ENCODE measurements around the gene RGMA.
A peak's percentile ranks its signal among the peaks of the same experiment; 100 is the strongest.

The RGMA gene

GRCh38 chr15:93074599-93074998, 14.4 kb downstream of the RGMA start:
- Mint-ChIP-seq H3K9me3 (no peaks in the 10 kb centered on the region), H3K4me1 (peaks cover 53% of the 10 kb centered on the region), H3K4me3 (peak overlapping the region; percentile 94 to 95 (median 95)), H3K27ac (peak overlapping the region; percentile 14 to 91 (median 85)), H3K27me3 (ENCODE audit: low read depth) (peaks cover 18% of the 10 kb centered on the region), H3K36me3 (ENCODE audit: low read depth) (peaks cover 7% of the 10 kb centered on the region)
- TF ChIP-seq CTCF (IDR thresholded peaks at IDR 0.05; ENCODE audit: unreplicated experiment in 3 of 3), result no peak

- Mint-ChIP-seq H3K27ac (peak overlapping the region; percentile 84 to 91 (median 85)), H3K36me3 (ENCODE audit: low read depth) (peaks cover 7% of the 10 kb centered on the region), H3K4me3 (peak overlapping the region; percentile 94 to 95 (median 95)), H3K4me1 (peaks cover 62% of the 10 kb centered on the region), H3K9me3 (no peaks in the 10 kb centered on the region), H3K27me3 (ENCODE audit: low read depth) (peaks cover 18% of the 10 kb centered on the region)
- TF ChIP-seq CTCF (IDR thresholded peaks at IDR 0.05; ENCODE audit: unreplicated experiment in 3 of 3), result no peak
These were observed 15.5 kb downstream of the RGMA start for GRCh38 chr15:93073465-93073952.

GRCh38 chr15:93072411-93073394, 16.3 kb downstream of the RGMA start:
- no peaks in the 10 kb centered on the region for H3K9me3 Mint-ChIP-seq
- H3K27me3 Mint-ChIP-seq (ENCODE audit: low read depth), result peaks cover 18% of the 10 kb centered on the region
- H3K4me3 Mint-ChIP-seq, result peak overlapping the region; percentile 94 to 95 (median 95)
- no peak for TF ChIP-seq CTCF (IDR thresholded peaks at IDR 0.05; ENCODE audit: unreplicated experiment in 3 of 3)
- H3K27ac Mint-ChIP-seq, result peak overlapping the region; percentile 92 to 98 (median 97)
- H3K36me3 Mint-ChIP-seq (ENCODE audit: low read depth), result peaks cover 7% of the 10 kb centered on the region
- H3K4me1 Mint-ChIP-seq, result peaks cover 70% of the 10 kb centered on the region

GRCh38 chr15:93072011-93072410, 17.0 kb downstream of the RGMA start:
- H3K36me3 Mint-ChIP-seq (ENCODE audit: low read depth), result peaks cover 8% of the 10 kb centered on the region
- H3K27me3 Mint-ChIP-seq (ENCODE audit: low read depth), result peaks cover 17% of the 10 kb centered on the region
- peak overlapping the region; percentile 92 to 98 (median 97) for H3K27ac Mint-ChIP-seq
- no peaks in the 10 kb centered on the region for H3K9me3 Mint-ChIP-seq
- peaks cover 77% of the 10 kb centered on the region for H3K4me1 Mint-ChIP-seq
- no peak for TF ChIP-seq CTCF (IDR thresholded peaks at IDR 0.05; ENCODE audit: unreplicated experiment in 3 of 3)
- H3K4me3 Mint-ChIP-seq, result peak overlapping the region; percentile 94 to 95 (median 94)

GRCh38 chr15:93071469-93071936, 17.5 kb downstream of the RGMA start:
- Mint-ChIP-seq H3K4me3 (peak overlapping the region; percentile 94 to 95 (median 94)), H3K4me1 (peaks cover 81% of the 10 kb centered on the region), H3K9me3 (no peaks in the 10 kb centered on the region), H3K27ac (peak overlapping the region; percentile 92 to 98 (median 97)), H3K36me3 (ENCODE audit: low read depth) (peaks cover 13% of the 10 kb centered on the region), H3K27me3 (ENCODE audit: low read depth) (peaks cover 14% of the 10 kb centered on the region)
- TF ChIP-seq CTCF (IDR thresholded peaks at IDR 0.05; ENCODE audit: unreplicated experiment in 3 of 3), result no peak

Measured in nephron (organoid).